ENCODE measurements around the gene PPP2R2C.
A peak's percentile ranks its signal among the peaks of the same experiment; 100 is the strongest.

The PPP2R2C gene

GRCh38 chr4:6339818-6340445 lies 132.5 kb downstream of the PPP2R2C start:
- no peak for DNase-seq

- DNase-seq, result no peak
Observed at GRCh38 chr4:6338951-6339817, 133.2 kb downstream of the PPP2R2C start.

- peak in 1 of 2 experiments; percentile 10 for DNase-seq
Observed at GRCh38 chr4:6338175-6338950, 134.1 kb downstream of the PPP2R2C start.

- no peak for DNase-seq
Observed at GRCh38 chr4:6337331-6337935, 135.0 kb downstream of the PPP2R2C start.

GRCh38 chr4:6336166-6336565 lies 136.2 kb downstream of the PPP2R2C start:
- DNase-seq, result no peak

GRCh38 chr4:6335040-6335590 lies 137.3 kb downstream of the PPP2R2C start:
- no peak for DNase-seq

GRCh38 chr4:6334203-6334887 lies 138.1 kb downstream of the PPP2R2C start:
- DNase-seq, result no peak

- DNase-seq, result no peak
Observed at GRCh38 chr4:6333301-6334202, 138.9 kb downstream of the PPP2R2C start.

- no peak for DNase-seq
Observed at GRCh38 chr4:6332669-6333050, 139.8 kb downstream of the PPP2R2C start.

- no peak for DNase-seq
Observed at GRCh38 chr4:6332042-6332668, 140.3 kb downstream of the PPP2R2C start.

- DNase-seq, result no peak
Observed at GRCh38 chr4:6331468-6331867, 140.9 kb downstream of the PPP2R2C start.

GRCh38 chr4:6331018-6331417 lies 141.4 kb downstream of the PPP2R2C start:
- DNase-seq, result peak in 1 of 2 experiments; percentile 18

GRCh38 chr4:6330384-6330767 lies 142.0 kb downstream of the PPP2R2C start:
- no peak for DNase-seq

GRCh38 chr4:6329478-6330383 lies 142.7 kb downstream of the PPP2R2C start:
- no peak for DNase-seq

- DNase-seq, result no peak
Observed at GRCh38 chr4:6328526-6328925, 143.9 kb downstream of the PPP2R2C start.

GRCh38 chr4:6327220-6327917 lies 145.0 kb downstream of the PPP2R2C start:
- DNase-seq, result peak; percentile 41 to 51

GRCh38 chr4:6326312-6327060 lies 145.9 kb downstream of the PPP2R2C start:
- no peak for DNase-seq

- no peak for DNase-seq
Observed at GRCh38 chr4:6325788-6326290, 146.6 kb downstream of the PPP2R2C start.
